K562 (cell line): ENCODE results near the gene FXR1. TPM values are rescaled to one million over a fixed set of nuclear protein-coding genes. Genes with fewer than 3 reads are reported as not detected.
A peak's percentile ranks its signal among the peaks of the same experiment; 100 is the strongest.

Experiments used
- BRD9 ChIP-seq: fragments of 450-650 bp; IDR thresholded peaks from 2 replicates; pipeline ENCODE4 v1.6.1; 2018; ENCODE audit warnings: low read depth; ENCODE audit not compliant: partially characterized antibody
- CBX1 ChIP-seq: sonication (generic); IDR thresholded peaks from 2 replicates; pipeline ENCODE4 v1.6.1; 2016; ENCODE audit warnings: antibody characterized with exemption, low read depth, mild to moderate bottlenecking
- FOSL1 ChIP-seq: fragments of 200-800 bp; sonication (Bioruptor generic); conservative IDR thresholded peaks from 2 replicates; pipeline ENCODE4 v1.6.1; 2016; ENCODE audit warnings: missing genetic modification characterization, missing compliant biosample characterization
- FOXP1 ChIP-seq: sonication (generic); formaldehyde crosslinking; IDR thresholded peaks from 2 replicates; pipeline ENCODE4 v1.8.0; 2022; ENCODE audit warnings: mild to moderate bottlenecking, missing genetic modification reagents
- HDAC8 ChIP-seq: fragments of 450-650 bp; IDR thresholded peaks from 2 replicates; pipeline ENCODE4 v1.6.1; 2016; ENCODE audit warnings: mild to moderate bottlenecking, missing genetic modification characterization, moderate library complexity, missing compliant biosample characterization
- HMG20A ChIP-seq: fragments of 450-650 bp; formaldehyde crosslinking; conservative IDR thresholded peaks from 2 replicates; pipeline ENCODE4 v1.4.0; 2020; ENCODE audit warnings: mild to moderate bottlenecking, mixed read lengths
- MCM5 ChIP-seq: fragments of 450-650 bp; IDR thresholded peaks from 2 replicates; pipeline ENCODE4 v1.6.1; 2016; ENCODE audit warnings: low read depth
- MED1 ChIP-seq: sonication (generic); formaldehyde crosslinking; IDR thresholded peaks from 2 replicates; pipeline ENCODE4 v1.8.1; 2023; ENCODE audit warnings: missing genetic modification reagents, borderline replicate concordance
- NONO ChIP-seq, 2 experiments: fragments of 200-400 bp in 1 of 2; fragments of 450-650 bp in 1 of 2; formaldehyde crosslinking in 1 of 2; IDR thresholded peaks; 2 replicates each; pipeline ENCODE4 v1.6.1; 2017; ENCODE audit warnings: low read depth in 2 of 2, mild to moderate bottlenecking in 2 of 2, moderate library complexity in 2 of 2, low read length in 1 of 2
- POLR2H ChIP-seq: IDR thresholded peaks from 2 replicates; pipeline ENCODE4 v1.6.1; 2016; ENCODE audit warnings: missing genetic modification characterization, low read depth, mild to moderate bottlenecking, control low read depth, missing compliant biosample characterization, moderate library complexity
- PREB ChIP-seq: sonication (generic); formaldehyde crosslinking; IDR thresholded peaks from 2 replicates; pipeline ENCODE4 v1.8.1; 2023; ENCODE audit warnings: mild to moderate bottlenecking, missing genetic modification reagents
- SMARCE1 ChIP-seq: fragments of 450-650 bp; IDR thresholded peaks from 2 replicates; pipeline ENCODE4 v1.7.1; 2016; ENCODE audit warnings: mild to moderate bottlenecking
- XRCC3 ChIP-seq: fragments of 450-650 bp; IDR thresholded peaks from 2 replicates; pipeline ENCODE4 v1.6.1; 2017; ENCODE audit warnings: mild to moderate bottlenecking, moderate library complexity
- ZBTB8A ChIP-seq: fragments of 450-650 bp; IDR thresholded peaks from 2 replicates; pipeline ENCODE4 v1.6.1; 2018; ENCODE audit warnings: mild to moderate bottlenecking, moderate library complexity; ENCODE audit not compliant: partially characterized antibody
- ZNF121 ChIP-seq: sonication (generic); formaldehyde crosslinking; conservative IDR thresholded peaks from 2 replicates; pipeline ENCODE4 v1.8.0; 2022; ENCODE audit warnings: missing genetic modification reagents
- ZNF507 ChIP-seq: conservative IDR thresholded peaks from 2 replicates; pipeline ENCODE4 v1.6.1; 2017; ENCODE audit warnings: missing genetic modification characterization, missing compliant biosample characterization
- ZNF780A ChIP-seq: fragments of 250-450 bp; sonication (Bioruptor Pico); IDR thresholded peaks from 2 replicates; pipeline ENCODE4 v1.5.0; 2021; ENCODE audit warnings: mild to moderate bottlenecking
- polyA plus RNA-seq, 8 experiments: library from polyadenylated mRNA; depleted of rRNA in 4 of 8; stranded (reverse) in 5 of 8; unstranded in 3 of 8; fragments of >200 nt; fragmentation: Nextera tagmentation in 2 of 8; fragmentation: Illumina TruSeq in 1 of 8; extraction: Ambion mirVana in 2 of 8; extraction: Trizol in 1 of 8; gene quantifications; 2 replicates each; pipeline versions ENCODE4 v1.2.1 to v1.2.3, GENCODE V29; 2011 to 2014; ENCODE audit warnings: inconsistent platforms in 1 of 8, missing spikeins in 1 of 8
- total RNA-seq, 7 experiments: library from RNA; depleted of rRNA in 6 of 7; stranded (reverse); fragments of >200 nt in 6 of 7; fragmentation: Illumina TruSeq in 2 of 7; extraction: Trizol in 2 of 7; gene quantifications; 2 replicates each; pipeline versions ENCODE4 v1.2.1 to v1.2.3, GENCODE V29; 2011 to 2021; ENCODE audit warnings: low replicate concordance in 1 of 7
- TF ChIP-seq, protein P1 (sequence below): sonication (generic); formaldehyde crosslinking; IDR thresholded peaks from 2 replicates; pipeline ENCODE4 v1.8.0; 2022; ENCODE audit warnings: mild to moderate bottlenecking, missing genetic modification reagents
- TF ChIP-seq, protein P2 (sequence below), 2 experiments: fragments of 450-650 bp in 1 of 2; sonication (generic) in 1 of 2; formaldehyde crosslinking in 1 of 2; IDR thresholded peaks in 1 of 2; conservative IDR thresholded peaks in 1 of 2; 2 replicates each; pipeline versions ENCODE4 v1.6.1 to v1.8.1; 2016 to 2023; ENCODE audit warnings: mild to moderate bottlenecking in 2 of 2, moderate library complexity in 2 of 2, inconsistent platforms in 1 of 2, missing genetic modification reagents in 1 of 2
- TF ChIP-seq, protein P3 (sequence below): fragments of 450-650 bp; IDR thresholded peaks from 2 replicates; pipeline ENCODE4 v1.6.1; 2017; ENCODE audit warnings: mild to moderate bottlenecking, moderate library complexity

The FXR1 gene
- total and polyA plus RNA-seq, 9 of the 15 experiments (the other 6 are each of a cell fraction or from before 2014, with no cell fraction given), result 59.4 to 177 (median 136) TPM

DNA sequence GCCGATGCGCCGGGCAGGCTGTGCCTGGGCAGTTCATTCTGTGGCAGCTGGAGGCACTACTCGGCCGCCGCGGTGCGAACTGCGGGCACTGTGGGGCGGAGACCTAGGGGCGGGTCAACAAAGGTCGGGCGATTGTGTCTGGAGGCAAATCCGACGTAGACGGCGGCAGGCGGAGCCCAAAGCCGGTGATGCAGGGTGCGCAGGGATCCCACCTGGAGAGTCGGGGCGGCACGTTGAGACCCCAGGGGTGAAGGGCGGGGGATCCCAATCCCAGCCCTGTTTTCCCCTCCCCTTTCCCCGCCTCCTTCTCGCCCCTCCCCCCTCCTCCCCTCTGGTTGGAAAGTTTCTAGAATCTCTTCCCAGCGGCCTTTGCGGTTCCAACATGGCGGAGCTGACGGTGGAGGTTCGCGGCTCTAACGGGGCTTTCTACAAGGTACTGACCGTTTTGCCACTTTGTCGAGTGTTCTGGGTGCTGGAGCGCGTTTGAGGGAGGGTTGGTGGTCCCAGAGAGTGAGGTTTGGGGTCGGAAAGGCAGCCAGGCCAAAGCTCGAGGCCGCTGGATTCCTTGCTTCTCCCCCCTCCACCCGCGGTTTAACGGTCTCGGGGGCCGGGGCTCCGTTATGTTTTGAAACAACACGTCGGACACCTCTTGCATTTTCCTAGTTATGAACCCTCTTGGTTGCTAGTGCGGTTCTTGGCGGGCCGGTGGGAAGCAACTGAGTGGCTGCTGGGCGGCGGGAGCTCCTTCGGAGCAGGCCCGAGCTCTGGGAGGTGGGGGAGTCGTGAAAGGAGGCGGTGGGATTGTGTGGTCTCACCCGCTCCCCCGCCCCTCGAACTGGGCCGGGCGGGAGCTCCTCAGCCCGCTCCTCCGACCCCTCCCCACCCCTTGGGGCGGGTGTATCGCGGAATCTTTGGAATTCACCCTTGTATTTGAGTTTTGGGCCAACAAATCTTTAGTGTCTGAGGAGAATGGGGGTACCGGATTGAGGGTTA, at the start of gene FXR1 (continued):
- TF ChIP-seq, protein P1, sequence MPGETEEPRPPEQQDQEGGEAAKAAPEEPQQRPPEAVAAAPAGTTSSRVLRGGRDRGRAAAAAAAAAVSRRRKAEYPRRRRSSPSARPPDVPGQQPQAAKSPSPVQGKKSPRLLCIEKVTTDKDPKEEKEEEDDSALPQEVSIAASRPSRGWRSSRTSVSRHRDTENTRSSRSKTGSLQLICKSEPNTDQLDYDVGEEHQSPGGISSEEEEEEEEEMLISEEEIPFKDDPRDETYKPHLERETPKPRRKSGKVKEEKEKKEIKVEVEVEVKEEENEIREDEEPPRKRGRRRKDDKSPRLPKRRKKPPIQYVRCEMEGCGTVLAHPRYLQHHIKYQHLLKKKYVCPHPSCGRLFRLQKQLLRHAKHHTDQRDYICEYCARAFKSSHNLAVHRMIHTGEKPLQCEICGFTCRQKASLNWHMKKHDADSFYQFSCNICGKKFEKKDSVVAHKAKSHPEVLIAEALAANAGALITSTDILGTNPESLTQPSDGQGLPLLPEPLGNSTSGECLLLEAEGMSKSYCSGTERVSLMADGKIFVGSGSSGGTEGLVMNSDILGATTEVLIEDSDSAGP (CRISPR knock-in tag), result no peak
- TF ChIP-seq HDAC8, result no peak
- no peak for TF ChIP-seq PREB (CRISPR knock-in tag)
- no peak for TF ChIP-seq ZNF121 (CRISPR knock-in tag)
- TF ChIP-seq, protein P2, sequence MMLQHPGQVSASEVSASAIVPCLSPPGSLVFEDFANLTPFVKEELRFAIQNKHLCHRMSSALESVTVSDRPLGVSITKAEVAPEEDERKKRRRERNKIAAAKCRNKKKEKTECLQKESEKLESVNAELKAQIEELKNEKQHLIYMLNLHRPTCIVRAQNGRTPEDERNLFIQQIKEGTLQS (IDR thresholded peaks at IDR 0.05), result no peak
- TF ChIP-seq, protein P2 (CRISPR knock-in tag; conservative IDR thresholded peaks at IDR 0.05), result no peak
- TF ChIP-seq POLR2H (tag), result peak; percentile 62
- no peak for TF ChIP-seq MCM5
- TF ChIP-seq FOSL1, result no peak
- no peak for TF ChIP-seq BRD9
- no peak for TF ChIP-seq ZNF780A (CRISPR knock-in tag)
- TF ChIP-seq ZBTB8A, result no peak
- no peak for TF ChIP-seq MED1
- TF ChIP-seq SMARCE1, result no peak
- TF ChIP-seq HMG20A (CRISPR knock-in tag), result no peak
- no peak for TF ChIP-seq ZNF507
- TF ChIP-seq, protein P3, sequence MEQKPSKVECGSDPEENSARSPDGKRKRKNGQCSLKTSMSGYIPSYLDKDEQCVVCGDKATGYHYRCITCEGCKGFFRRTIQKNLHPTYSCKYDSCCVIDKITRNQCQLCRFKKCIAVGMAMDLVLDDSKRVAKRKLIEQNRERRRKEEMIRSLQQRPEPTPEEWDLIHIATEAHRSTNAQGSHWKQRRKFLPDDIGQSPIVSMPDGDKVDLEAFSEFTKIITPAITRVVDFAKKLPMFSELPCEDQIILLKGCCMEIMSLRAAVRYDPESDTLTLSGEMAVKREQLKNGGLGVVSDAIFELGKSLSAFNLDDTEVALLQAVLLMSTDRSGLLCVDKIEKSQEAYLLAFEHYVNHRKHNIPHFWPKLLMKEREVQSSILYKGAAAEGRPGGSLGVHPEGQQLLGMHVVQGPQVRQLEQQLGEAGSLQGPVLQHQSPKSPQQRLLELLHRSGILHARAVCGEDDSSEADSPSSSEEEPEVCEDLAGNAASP, result no peak
- no peak for TF ChIP-seq XRCC3
- TF ChIP-seq NONO (IDR thresholded peaks at IDR 0.05; ENCODE audit: low read depth in 2 of 2, low read length in 1 of 2), result no peak
- TF ChIP-seq FOXP1 (CRISPR knock-in tag), result no peak
- TF ChIP-seq CBX1, result 0 out of 2 replicates have a peak, but pooled peaks have one; percentile 21
